Measurements from ENCODE around the gene CARD10.

The CARD10 gene

GRCh38 chr22:37517826-37518450 lies 1.3 kb downstream of the CARD10 start:
- in situ Hi-C loops (cut with HindIII; ENCODE audit: low sequenced_read_pairs): no loop called here
- peak overlapping the region; percentile 66 for H3K4me3 ChIP-seq (ENCODE audit: low read depth, low read length)
- no peak for TF ChIP-seq CTCF (IDR thresholded peaks at IDR 0.05; ENCODE audit: low read depth, low read length, missing control alignments)
- no peak for DNase-seq (ENCODE audit: low read depth)

- in situ Hi-C loops (cut with HindIII; ENCODE audit: low sequenced_read_pairs): no loop called here
- H3K4me3 ChIP-seq (ENCODE audit: low read depth, low read length): no peak overlapping the region
- TF ChIP-seq CTCF (IDR thresholded peaks at IDR 0.05; ENCODE audit: low read depth, low read length, missing control alignments): no peak
- DNase-seq (ENCODE audit: low read depth): no peak
Measured at GRCh38 chr22:37516456-37516855, 2.8 kb downstream of the CARD10 start.

- TF ChIP-seq CTCF (IDR thresholded peaks at IDR 0.05; ENCODE audit: low read depth, low read length, missing control alignments): no peak
- in situ Hi-C loops (cut with HindIII; ENCODE audit: low sequenced_read_pairs): no loop called here
- DNase-seq (ENCODE audit: low read depth): no peak
- H3K4me3 ChIP-seq (ENCODE audit: low read depth, low read length): no peak overlapping the region
Measured at GRCh38 chr22:37515901-37516300, 3.3 kb downstream of the CARD10 start.

- no peak for DNase-seq (ENCODE audit: low read depth)
- no peak overlapping the region for H3K4me3 ChIP-seq (ENCODE audit: low read depth, low read length)
- in situ Hi-C loops (cut with HindIII; ENCODE audit: low sequenced_read_pairs): no loop called here
- no peak for TF ChIP-seq CTCF (IDR thresholded peaks at IDR 0.05; ENCODE audit: low read depth, low read length, missing control alignments)
Measured at GRCh38 chr22:37514526-37515051, 4.6 kb downstream of the CARD10 start.

GRCh38 chr22:37511395-37512104 lies 7.7 kb downstream of the CARD10 start:
- in situ Hi-C loops (cut with HindIII; ENCODE audit: low sequenced_read_pairs): no loop called here
- H3K4me3 ChIP-seq (ENCODE audit: low read depth, low read length): no peak overlapping the region
- DNase-seq (ENCODE audit: low read depth): no peak
- no peak for TF ChIP-seq CTCF (IDR thresholded peaks at IDR 0.05; ENCODE audit: low read depth, low read length, missing control alignments)

- DNase-seq (ENCODE audit: low read depth): no peak
- TF ChIP-seq CTCF (IDR thresholded peaks at IDR 0.05; ENCODE audit: low read depth, low read length, missing control alignments): no peak
- in situ Hi-C loops (cut with HindIII; ENCODE audit: low sequenced_read_pairs): no loop called here
- H3K4me3 ChIP-seq (ENCODE audit: low read depth, low read length): no peak overlapping the region
Measured at GRCh38 chr22:37510091-37510490, 9.1 kb downstream of the CARD10 start.
